D721Med (cell line): ENCODE results near the gene FOXD2.

Experiments
- DNase-seq: peaks from one replicate; pipeline ENCODE4 v3.0.0; 2011; ENCODE audit warnings: low spot score; ENCODE audit not compliant: insufficient read length
- FAIRE-seq: peaks from 2 replicates; lab custom pipeline; 2011; peaks lifted over from hg19 to GRCh38; lab: Jason Lieb, UNC
- CTCF ChIP-seq: IDR thresholded peaks from 2 replicates; pipeline ENCODE4 v1.5.1; 2012; ENCODE audit warnings: mild to moderate bottlenecking, control low read depth; ENCODE audit not compliant: insufficient read depth; ENCODE audit errors: missing control alignments

Gene FOXD2

GRCh38 chr1:47435506-47436303, 2.1 kb upstream of the FOXD2 start:
- FAIRE-seq (no peak), DNase-seq (no peak)
- no peak for TF ChIP-seq CTCF

- FAIRE-seq (no peak), DNase-seq (peak; percentile 64)
- TF ChIP-seq CTCF: peak; percentile 77
These were observed 1.4 kb upstream of the FOXD2 start for GRCh38 chr1:47436304-47436978.

GRCh38 chr1:47436979-47437446, 831 bp upstream of the FOXD2 start:
- no peak for TF ChIP-seq CTCF

GRCh38 chr1:47438165-47439016, 547 bp downstream of the FOXD2 start:
- DNase-seq (no peak), FAIRE-seq (no peak)
- no peak for TF ChIP-seq CTCF

More at GRCh38 chr1:47436979-47437446, 831 bp upstream of the FOXD2 start:
- FAIRE-seq: no peak
- no peak for DNase-seq

GRCh38 chr1:47439017-47439818, 1.4 kb downstream of the FOXD2 start:
- DNase-seq: no peak
- TF ChIP-seq CTCF: no peak
- no peak for FAIRE-seq

- FAIRE-seq (no peak), DNase-seq (no peak)
- no peak for TF ChIP-seq CTCF
These were observed 2.2 kb downstream of the FOXD2 start for GRCh38 chr1:47439819-47440598.
